Left renal cortex interstitium (tissue), 4 donors: ENCODE data around the gene SCN9A. TPM values are rescaled to one million over a fixed set of nuclear protein-coding genes. Genes with fewer than 3 reads are reported as not detected.
"Not testable (repeated sequence)": the region's sequence is repeated elsewhere in the genome, so short reads cannot be mapped to it uniquely, and the experiment has no call there.

ENCODE experiments used
- DNase-seq, 4 donors: peaks; one replicate each; pipeline ENCODE4 v3.0.0-alpha.2; 2013; ENCODE audit warnings: low read depth in 4 of 4, low spot score in 2 of 4, missing footprints in 1 of 4
- polyA plus RNA-seq, 4 donors: library from polyadenylated mRNA; unstranded; fragments of 120-200 nt; gene quantifications; one replicate each; pipeline ENCODE4 v1.2.1, GENCODE V29; 2013; ENCODE audit not compliant: insufficient read length in 4 of 4

SCN9A gene
- polyA plus RNA-seq, 4 donors = 1.4 to 1.9 (median 1.7) TPM

DNA sequence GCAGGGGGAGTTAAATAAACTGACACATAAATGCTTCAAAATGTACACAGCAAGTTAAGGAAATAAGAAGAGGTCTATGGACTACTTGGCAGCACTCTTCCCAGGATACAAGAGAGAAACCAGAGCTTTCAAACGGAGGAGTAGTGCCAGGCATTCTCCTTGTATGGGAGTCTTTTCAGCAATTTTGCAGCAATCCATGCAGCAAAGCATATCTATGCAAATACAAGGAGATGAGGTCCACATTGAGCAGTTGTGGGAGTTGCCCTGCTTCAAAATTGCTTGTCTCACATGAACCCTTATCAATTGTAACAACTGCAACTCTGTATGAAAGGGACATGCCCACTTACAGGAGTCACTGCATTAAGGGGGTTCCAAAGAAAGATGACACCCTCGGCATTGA, 37.8 kb downstream of the SCN9A start:
- no peak for DNase-seq

DNA sequence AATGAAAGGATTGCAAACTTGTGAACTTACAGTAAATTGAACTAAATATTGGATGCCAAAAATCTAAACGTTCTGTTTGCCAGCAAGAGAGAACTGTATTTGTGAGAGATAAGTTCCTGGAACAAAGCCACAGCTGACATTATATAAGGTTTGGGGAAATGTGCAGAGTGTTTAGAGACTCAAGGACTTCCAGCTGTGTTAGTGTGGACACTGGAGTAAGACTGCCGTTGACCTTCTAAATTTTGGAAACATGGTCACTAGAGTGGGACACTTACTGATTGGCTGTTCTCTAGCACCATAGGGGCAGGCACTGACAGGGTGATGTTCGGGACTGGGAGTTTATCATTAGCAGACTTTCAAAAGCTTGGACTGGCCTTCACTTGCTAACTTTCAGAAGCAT, 40.5 kb downstream of the SCN9A start:
- no peak for DNase-seq

DNA sequence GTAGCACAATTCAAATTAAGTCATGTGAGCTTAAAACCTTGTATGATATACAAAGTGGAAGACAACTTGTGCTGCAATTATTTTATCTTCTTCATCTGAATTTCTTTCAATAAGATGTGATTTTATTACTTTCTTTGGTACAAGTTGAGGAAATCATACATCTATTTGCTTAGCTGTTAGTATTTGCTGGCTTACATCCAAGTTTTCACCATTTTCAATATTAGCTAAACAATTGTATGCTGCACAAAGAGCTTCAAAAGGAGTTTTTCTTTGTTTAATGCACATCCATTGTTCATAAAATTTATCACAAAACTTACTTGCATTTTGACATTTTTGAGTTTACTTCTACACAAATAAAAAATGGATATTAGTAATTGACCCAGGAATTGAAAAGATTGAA, 40.9 kb downstream of the SCN9A start:
- DNase-seq = no peak

DNA sequence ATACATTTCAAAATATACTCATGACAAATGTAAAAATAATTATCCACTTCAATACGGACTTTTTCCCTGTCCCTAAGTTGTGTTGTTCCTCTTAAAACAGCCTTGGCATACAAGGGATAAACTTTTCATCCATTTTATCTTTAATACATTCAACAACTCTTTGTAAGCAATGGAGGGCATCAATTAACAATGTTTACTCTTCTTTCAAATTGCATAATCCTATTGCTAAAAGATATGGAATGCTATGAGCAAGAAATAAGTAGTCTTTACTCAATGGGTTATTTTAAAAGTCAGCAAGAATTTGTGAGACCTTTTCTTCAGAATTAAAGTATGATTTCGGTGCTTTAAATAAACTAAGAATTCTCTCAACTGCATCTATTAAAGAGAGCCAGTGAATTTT, 41.9 kb downstream of the SCN9A start:
- no peak for DNase-seq

DNA sequence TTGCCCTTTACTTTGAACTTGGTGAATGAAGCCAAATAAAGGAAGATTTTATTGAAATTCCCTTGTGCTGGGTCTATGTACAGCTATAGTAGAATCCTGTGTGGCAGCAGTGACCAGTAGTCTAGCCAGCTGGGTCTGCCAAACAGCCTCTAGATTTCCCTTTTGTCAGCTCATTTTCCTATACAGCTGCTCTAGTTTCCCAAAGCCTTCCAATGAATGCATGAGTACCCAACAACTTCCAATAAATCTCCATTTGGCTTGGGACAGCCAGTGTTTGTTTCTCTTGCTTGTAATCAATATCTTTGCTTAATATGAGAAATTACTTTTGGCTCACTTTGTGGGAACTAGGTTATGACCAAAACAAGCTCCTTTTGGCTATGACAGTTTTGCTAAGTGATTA, 43.6 kb downstream of the SCN9A start:
- DNase-seq = no peak

DNA sequence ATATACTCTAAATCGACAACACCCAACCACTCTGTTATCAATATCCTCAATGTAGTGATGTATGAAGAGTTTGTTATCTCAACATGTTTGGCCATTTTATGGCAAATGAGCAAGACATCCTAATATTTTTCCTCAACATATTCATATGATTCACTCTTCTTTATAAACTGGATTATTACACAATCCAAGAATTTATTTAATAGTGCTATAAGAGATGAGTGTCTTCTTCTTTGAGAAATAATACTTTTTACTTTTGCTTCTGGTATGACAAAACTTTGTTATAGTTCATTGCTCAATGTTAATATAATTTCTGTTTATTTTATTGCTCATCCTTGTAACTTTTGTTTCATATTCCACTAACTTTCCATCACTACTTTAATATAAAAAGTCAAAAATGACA, 44.3 kb downstream of the SCN9A start:
- DNase-seq = no peak

DNA sequence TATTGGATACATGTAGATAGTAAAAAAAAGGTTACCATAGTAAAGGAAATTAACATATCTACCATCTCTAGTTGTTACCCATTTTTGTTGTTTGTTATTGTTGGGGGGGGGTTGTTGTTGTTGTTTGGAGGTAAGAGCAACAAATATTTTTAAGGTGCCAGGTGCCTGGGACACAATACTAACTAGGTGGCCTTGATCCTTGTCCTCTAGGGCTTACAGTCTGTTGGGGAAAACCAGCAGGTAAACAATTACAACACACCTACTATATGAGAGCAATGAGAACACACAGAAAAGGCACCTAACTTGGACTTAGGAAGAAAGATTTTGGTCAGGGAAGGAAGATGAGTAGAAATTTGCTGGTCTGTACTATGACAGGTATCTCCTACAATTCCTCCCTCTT, 46.3 kb downstream of the SCN9A start:
- no peak for DNase-seq

DNA sequence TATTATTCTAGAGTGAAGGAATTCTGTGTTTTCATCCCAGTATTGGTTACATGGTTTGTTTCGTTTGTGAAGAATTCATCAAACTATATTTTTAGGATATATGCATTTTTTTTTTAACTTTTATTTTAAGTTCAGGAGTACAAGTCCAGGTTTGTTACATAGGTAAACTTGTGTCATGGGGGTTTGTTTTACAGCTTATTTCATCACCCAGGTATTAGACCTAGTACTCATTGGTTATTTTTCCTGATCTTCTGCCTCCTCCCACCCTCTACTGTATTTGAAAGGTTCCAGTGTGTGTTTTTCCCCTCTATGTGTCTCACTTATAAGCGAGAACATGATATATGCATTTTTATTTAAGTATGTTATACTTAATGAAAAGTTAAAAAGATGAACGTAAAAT, 47.6 kb downstream of the SCN9A start:
- DNase-seq = no peak

DNA sequence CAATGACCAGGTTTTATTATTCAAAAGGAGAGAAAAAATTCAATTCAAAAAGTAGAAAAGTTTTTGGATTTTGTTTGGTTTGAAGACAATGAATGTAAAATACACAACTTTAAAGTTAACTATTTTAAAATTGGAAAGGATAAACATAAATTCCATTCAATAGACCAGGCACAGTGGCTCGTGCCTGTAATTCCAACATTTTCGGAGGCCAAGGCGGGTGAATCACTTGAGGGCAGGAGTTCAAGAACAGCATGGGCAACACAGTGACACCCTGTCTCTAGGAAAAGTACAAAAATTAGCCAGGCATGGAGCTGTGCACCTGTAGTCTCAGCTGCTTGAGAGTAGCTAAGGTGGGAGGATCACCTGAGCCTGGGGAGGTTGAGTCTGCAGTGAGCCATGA, 54.7 kb downstream of the SCN9A start:
- no peak for DNase-seq

DNA sequence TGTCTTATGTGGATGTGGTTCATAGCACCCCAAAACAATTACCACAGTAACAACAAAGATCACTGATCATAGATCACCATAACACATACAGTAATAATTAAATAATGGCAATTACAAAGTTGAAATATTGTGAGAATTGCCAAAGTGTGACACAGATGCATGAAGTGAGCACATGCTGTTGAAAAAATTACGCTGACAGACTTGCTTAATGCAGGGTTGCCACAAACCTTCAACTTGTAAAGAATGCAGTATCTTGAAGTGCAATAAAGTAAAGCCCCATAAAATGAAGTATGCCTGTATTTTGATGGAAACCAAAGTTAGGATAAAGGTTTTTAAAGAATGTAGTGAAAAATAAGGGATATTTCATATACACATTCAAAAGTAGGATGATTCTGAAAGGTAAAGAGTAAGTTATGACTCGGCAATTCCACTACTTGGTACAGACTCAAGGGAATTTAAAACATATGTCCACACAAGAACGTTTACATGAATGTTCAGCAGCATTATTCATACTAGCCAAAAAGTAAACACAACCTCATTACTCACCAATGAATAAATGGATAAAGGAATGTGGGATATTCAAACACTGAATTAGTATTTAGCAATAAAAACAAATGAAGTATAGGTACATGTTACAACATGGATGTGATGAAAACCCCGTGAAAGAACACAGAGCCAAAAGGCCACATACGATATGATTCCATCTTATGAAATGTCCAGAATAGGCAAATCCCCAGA, 61.6 kb downstream of the SCN9A start:
- DNase-seq = no peak

DNA sequence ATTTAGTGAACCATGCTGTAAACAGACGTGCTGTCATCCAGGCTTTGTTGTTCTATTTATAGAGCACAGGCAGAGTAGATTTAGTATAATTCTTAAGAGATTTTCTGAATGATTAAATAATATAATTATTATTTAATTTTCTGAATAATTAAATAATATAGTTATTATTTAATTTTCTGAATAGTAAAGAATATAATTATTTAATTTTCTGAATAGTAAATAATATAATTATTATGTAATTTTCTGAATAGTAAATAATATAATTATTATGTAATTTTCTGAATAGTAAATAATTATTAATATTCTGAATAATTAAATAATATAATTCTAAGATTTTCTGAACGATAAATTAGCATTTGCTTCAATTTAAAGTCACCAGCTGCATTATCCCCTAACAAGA, 62.9 kb downstream of the SCN9A start:
- DNase-seq = not testable (repeated sequence)

DNA sequence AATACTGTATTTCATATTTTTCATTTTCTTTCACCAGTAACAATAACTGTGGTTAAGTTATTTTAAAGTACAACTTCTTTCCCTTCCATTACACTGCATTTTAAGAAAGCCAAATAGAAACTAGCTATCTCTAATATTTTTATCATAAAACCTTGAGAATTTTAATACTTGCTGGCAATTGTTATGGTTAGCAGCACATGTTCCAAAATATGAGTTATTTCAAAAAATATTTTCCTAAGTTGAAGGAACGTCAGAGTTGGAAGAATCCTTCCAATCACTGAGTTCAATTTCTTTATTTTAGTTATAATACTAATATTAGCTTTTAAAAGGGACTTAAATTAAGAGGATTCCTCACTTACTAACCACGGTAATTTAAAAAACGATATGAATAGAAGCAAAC, 68.4 kb downstream of the SCN9A start:
- no peak for DNase-seq

DNA sequence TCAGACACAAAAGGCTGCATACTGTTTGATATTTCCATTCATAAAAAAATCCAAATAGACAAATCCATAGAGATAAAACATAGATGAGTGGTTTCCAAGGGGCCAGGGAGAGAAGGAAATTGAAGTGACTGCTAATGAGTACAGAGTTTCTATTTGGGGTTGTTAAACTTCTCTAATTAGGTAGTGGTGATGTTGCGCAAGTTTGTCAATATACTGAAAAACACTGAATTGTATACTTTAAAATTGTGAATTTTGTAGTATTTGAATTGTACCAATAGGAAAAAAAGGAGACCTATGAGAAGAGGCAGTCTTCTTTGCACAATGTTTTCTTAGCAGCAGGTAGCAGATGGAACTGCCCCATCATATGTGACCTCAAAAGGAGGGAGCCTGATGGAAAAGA, 71.1 kb downstream of the SCN9A start:
- no peak for DNase-seq

DNA sequence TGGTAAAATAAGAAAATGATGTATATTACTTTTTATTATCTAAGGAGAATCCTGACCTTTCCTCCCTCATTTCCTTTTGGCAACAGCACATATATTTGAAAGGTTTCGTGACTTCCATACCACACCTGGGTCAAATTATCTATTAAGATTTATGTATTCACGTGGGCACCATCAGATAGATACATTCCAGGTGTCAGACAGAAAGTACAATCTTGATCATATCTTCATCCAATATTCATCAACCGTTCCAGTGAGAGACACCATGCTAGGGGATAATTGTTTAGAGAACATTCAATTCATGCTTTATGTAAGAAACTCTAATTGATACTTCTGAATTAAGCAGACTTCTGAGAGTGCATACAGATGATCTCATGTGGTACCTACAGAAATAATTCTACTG, 73.7 kb downstream of the SCN9A start:
- DNase-seq = no peak

DNA sequence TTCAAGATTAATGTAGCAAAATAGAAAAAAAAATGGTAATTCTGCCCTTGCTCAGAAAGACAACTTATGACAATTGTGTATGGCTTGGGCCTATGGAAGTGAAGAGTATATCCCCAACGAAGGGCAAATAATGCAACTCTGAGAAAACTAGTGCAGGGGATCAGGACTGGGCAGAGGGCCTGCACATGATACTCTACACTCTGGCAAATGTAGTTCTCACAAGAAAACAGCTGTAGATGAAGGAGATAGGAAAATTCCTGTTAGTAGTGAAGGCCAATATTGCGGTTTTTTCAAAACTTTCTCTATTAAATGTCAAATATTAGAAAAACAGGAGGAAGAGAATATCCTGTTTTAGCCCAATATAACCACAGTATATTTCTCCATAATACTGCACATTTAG, 77.8 kb downstream of the SCN9A start:
- DNase-seq = no peak

DNA sequence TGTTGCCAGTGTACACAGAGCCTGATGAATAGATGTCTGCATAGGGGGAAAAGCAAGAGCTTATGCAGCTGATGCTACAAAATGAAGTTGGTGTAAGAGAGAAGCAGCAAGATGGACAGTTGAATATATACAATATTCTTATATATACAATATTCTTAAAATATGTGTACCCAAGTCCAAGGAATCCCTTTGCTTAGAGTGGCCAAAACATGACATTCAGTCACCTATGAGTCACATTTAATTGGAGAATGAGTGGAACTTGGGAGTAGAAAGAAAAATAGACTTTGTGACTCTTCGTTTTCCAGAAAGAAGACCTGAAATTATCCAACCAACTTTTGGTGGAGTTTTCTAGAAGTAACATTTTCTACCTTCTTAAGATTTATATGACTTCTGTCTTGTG, 81.8 kb downstream of the SCN9A start:
- no peak for DNase-seq

DNA sequence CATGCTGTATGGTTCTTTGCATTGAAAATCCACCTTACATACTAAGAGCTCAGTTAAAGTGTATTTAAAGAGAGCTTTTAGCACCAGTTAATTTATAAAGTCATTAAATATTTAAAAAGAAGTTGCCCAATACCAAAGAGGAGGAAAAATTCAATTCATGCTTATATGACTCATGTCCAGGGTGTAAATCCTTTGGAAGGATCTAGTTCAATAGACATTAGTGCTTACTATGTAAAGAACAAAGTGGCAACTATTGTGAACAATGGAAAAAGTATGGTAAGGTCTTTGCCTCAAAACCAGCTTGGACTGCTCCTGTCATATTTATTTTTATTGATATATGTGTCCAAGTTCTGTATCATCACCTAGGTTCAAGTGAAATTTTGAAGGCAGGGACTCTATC, 90.5 kb downstream of the SCN9A start:
- DNase-seq = no peak

DNA sequence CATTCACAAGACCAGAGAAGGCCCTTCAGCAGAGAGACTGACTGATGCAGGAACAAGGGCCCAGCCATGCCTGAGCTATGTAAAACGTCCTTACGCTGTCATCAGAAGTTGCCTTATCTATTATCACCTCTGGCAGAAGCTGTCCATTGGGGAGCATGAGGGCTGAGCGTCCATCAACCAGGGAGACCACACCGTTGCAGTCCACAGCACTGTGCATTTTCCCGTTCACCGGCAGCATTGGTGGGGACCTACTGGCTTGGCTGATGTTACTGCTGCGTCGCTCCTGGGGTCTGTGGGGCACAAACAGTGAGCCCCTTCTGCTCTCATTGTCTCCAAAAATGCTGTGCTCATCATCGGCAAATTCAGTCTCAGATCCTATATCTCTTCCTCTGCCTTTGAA, 91.4 kb downstream of the SCN9A start:
- DNase-seq = no peak

DNA sequence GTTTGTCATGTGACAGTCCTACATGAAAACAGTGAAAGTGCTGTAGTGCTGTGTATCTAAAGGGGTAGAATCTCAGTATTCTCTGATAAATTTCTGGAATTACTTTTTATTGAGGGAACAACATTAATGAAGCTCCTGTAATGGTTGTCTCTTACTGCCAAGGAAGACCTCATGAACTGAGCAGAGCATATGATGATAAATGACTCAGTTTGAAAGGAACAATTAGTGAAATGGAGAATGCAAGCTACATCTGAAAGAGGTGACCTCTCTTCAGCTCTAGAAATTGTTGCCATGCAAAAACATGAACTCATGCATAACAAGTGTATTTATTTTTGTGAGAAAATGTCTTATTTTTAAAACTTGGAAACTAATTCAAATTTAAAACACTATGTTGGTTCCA, 93.6 kb downstream of the SCN9A start:
- DNase-seq = no peak

DNA sequence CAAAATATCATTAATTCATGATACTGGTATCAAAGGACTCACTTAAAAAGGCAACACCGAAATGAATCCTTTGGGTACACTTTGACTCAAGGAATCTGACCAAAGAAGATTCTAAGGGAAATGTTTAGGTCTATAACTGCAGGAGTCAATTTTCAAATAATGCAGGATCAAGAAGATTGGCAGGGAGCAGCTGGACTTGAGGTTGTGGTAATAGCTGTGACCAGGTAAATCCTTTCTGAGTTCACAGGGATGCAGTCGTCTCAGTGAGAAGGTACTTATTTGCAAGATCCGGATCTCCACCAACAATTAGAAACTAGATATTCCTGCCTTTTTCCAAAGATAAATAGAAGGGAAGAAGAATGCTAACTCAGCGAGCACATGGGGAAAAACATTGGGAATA, 96.9 kb downstream of the SCN9A start:
- no peak for DNase-seq

DNA sequence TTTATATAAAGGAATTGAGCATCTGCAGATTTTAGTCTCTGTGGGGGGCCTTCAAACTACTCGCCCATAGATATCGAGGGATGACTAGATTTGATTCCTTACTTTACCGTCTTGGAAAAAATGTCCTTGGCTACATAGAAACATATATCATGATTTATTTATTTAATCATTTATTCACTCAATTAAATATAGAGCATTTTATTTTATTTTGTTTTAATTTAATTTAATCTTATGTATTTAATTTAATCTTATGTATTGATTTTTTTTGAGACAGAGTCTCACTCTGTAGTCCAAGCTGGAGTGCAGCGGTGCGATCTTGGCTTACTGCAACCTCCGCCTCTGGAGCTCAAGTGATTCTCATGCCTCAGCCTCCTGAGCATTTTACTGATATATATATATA, 105.4 kb downstream of the SCN9A start:
- no peak for DNase-seq

DNA sequence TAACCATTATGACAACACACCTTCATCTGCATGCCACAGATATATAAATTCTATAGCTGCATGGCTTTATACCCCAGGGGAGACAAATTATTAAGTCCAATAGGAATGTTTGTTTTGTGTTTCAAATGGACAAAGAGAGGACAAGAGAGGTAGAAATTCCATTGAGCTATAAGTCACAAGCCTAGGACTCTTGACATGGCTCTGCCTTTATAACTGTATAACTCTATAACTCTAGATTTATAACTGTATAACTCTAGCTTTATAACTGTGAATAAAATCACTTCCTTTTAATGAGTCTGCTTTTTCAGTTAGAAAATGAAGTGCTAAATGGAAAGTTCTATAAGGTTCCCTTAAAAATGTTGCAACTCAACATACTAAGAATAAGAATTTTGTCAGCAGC, 106.4 kb downstream of the SCN9A start:
- DNase-seq = no peak

DNA sequence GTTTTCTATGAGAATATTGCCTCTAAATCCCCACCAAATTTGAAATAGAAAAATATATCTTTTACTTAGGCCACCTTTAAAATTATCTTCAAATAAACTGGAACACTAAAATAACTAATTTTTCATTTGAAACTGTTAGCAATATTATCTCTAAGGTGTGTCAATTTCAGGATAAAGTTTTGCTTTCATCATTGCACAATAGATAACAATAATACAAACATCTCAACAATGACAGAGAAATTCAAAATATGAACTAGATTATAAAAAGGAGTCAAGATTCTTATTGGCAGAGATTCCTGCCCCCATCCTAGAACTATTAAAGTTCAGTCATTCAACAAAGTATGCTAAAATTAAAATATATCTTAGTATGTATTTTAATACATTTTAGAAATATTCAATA, 117.9 kb downstream of the SCN9A start:
- no peak for DNase-seq
